ENCODE results near the gene RMI1. TPM values are rescaled to one million over a fixed set of nuclear protein-coding genes. Genes with fewer than 3 reads are reported as not detected.

Gene RMI1
- total RNA-seq, 1 donor from 2014 or later = 3.7 TPM

DNA sequence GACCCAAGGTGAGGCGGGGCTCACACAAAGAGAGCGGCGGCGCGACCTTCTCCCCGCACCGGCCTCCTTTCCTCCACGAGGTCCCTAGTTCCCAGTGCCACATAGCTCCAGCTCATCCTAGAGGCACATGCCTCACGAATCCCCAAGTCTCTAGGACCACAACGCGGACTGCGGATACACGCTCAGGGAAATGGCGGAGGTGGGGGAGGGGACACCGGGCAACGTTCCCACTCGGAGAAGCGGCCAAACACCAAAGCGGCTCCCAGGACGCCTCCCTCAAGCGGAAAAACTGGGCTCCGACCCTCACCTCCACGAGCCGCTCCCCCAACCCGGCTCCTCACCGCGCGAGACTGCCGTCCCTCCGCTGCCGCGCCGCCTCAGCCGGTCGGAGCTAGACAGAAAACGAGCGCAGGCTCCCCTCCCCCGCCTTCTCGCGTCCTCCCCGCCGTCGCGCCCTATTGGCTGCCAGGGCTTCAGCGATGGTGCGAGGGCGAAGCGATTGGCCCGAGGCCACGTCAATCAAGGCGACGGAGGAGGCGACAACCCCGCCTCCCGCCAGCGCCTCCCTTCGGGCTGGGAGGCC is 702 bp upstream of the RMI1 start, which contains the start of gene HNRNPK:
TSS of gene HNRNPK (minus strand) at position 404 of the 583 bp plus-strand sequence. CDS start 1,963 bp downstream, outside the sequence.
- peak; percentile 87 for DNase-seq (ENCODE audit: low read depth)
- TF ChIP-seq, protein P1, sequence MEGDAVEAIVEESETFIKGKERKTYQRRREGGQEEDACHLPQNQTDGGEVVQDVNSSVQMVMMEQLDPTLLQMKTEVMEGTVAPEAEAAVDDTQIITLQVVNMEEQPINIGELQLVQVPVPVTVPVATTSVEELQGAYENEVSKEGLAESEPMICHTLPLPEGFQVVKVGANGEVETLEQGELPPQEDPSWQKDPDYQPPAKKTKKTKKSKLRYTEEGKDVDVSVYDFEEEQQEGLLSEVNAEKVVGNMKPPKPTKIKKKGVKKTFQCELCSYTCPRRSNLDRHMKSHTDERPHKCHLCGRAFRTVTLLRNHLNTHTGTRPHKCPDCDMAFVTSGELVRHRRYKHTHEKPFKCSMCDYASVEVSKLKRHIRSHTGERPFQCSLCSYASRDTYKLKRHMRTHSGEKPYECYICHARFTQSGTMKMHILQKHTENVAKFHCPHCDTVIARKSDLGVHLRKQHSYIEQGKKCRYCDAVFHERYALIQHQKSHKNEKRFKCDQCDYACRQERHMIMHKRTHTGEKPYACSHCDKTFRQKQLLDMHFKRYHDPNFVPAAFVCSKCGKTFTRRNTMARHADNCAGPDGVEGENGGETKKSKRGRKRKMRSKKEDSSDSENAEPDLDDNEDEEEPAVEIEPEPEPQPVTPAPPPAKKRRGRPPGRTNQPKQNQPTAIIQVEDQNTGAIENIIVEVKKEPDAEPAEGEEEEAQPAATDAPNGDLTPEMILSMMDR (IDR thresholded peaks at IDR 0.05; ENCODE audit: insufficient read depth, low read length, severe bottlenecking) = no peak
- Histone ChIP-seq H3K27me3 (ENCODE audit: control insufficient read depth, insufficient read depth, low read length) (no peaks in the 10 kb centered on the region), H3K4me3 (ENCODE audit: low read depth, low read length) (peak within 1 kb of the TSS; percentile 86), H3K36me3 (ENCODE audit: control insufficient read depth, insufficient read depth, low read length) (peaks cover 9% of the 10 kb centered on the region)
- no peak for FAIRE-seq

- Histone ChIP-seq H3K4me3 (ENCODE audit: low read depth, low read length) (peak overlapping the region; percentile 86), H3K27me3 (ENCODE audit: control insufficient read depth, insufficient read depth, low read length) (no peaks in the 10 kb centered on the region), H3K36me3 (ENCODE audit: control insufficient read depth, insufficient read depth, low read length) (peaks cover 3% of the 10 kb centered on the region)
- FAIRE-seq = no peak
- peak; percentile 89 for DNase-seq (ENCODE audit: low read depth)
- TF ChIP-seq, protein P1 (IDR thresholded peaks at IDR 0.05; ENCODE audit: insufficient read depth, low read length, severe bottlenecking) = no peak
Observed at GRCh38 chr9:83981126-83981871, 694 bp downstream of the RMI1 start.

GRCh38 chr9:83986195-83986594 is 5.6 kb downstream of the RMI1 start:
- Histone ChIP-seq H3K4me3 (ENCODE audit: low read depth, low read length) (no peak overlapping the region), H3K27me3 (ENCODE audit: control insufficient read depth, insufficient read depth, low read length) (no peaks in the 10 kb centered on the region), H3K36me3 (ENCODE audit: control insufficient read depth, insufficient read depth, low read length) (no peaks in the 10 kb centered on the region)
- DNase-seq (ENCODE audit: low read depth) (no peak), FAIRE-seq (no peak)
- TF ChIP-seq, protein P1 (IDR thresholded peaks at IDR 0.05; ENCODE audit: insufficient read depth, low read length, severe bottlenecking) = no peak

- FAIRE-seq = no peak
Observed at GRCh38 chr9:83986765-83987401, 6.3 kb downstream of the RMI1 start.

GRCh38 chr9:83987402-83987791 is 6.8 kb downstream of the RMI1 start:
- DNase-seq (ENCODE audit: low read depth) = no peak
- no peaks in the 10 kb centered on the region for H3K27me3 ChIP-seq (ENCODE audit: control insufficient read depth, insufficient read depth, low read length)
- TF ChIP-seq, protein P1 (IDR thresholded peaks at IDR 0.05; ENCODE audit: insufficient read depth, low read length, severe bottlenecking) = no peak
- FAIRE-seq = no peak
- no peak overlapping the region for H3K4me3 ChIP-seq (ENCODE audit: low read depth, low read length)
- no peaks in the 10 kb centered on the region for H3K36me3 ChIP-seq (ENCODE audit: control insufficient read depth, insufficient read depth, low read length)

More at GRCh38 chr9:83986765-83987401, 6.3 kb downstream of the RMI1 start:
- H3K27me3 ChIP-seq (ENCODE audit: control insufficient read depth, insufficient read depth, low read length) = no peaks in the 10 kb centered on the region
- H3K4me3 ChIP-seq (ENCODE audit: low read depth, low read length) = no peak overlapping the region
- peak; percentile 67 for DNase-seq (ENCODE audit: low read depth)
- no peaks in the 10 kb centered on the region for H3K36me3 ChIP-seq (ENCODE audit: control insufficient read depth, insufficient read depth, low read length)
- TF ChIP-seq, protein P1 (IDR thresholded peaks at IDR 0.05; ENCODE audit: insufficient read depth, low read length, severe bottlenecking) = no peak

Data from bronchial epithelial cell (primary cell).